Naive thymus-derived CD4-positive, alpha-beta T cell (primary cell): ENCODE data around the gene PCDHGA11. TPM values are rescaled to one million over a fixed set of nuclear protein-coding genes. Genes with fewer than 3 reads are reported as not detected.
"Not testable (repeated sequence)": the region's sequence is repeated elsewhere in the genome, so short reads cannot be mapped to it uniquely, and the experiment has no call there.

ENCODE experiments used
- ATAC-seq: fragments of 150-1000 bp; cut with Tn5 transposase; 2 replicates; pipeline ENCODE4 v1.10.0; 2021; ENCODE audit warnings: mild to moderate bottlenecking, moderate library complexity
- CTCF ChIA-PET: fragments of 350-600 bp; sonication (Branson Sonifier 250); formaldehyde crosslinking; loops from one replicate; lab custom pipeline; 2021; ENCODE audit warnings: antibody characterized with exemption; lab: Charles Lee
- POLR2A ChIA-PET: fragments of 350-600 bp; sonication (Branson Sonifier 250); formaldehyde crosslinking; loops from one replicate; lab custom pipeline; 2021; ENCODE audit warnings: antibody characterized with exemption, inconsistent platforms; lab: Charles Lee
- DNase-seq, 9 donors: peaks; one replicate each; pipeline versions ENCODE4 v3.0.0 to v3.0.0-alpha.2; 2020 to 2022; ENCODE audit warnings: mixed read lengths in 1 of 9
- H3K27ac ChIP-seq: one replicate; pipeline ENCODE4 v1.7.0; 2013; ENCODE audit warnings: mild to moderate bottlenecking, low read depth, low read length, moderate library complexity
- H3K27me3 ChIP-seq, 2 donors: one replicate each; pipeline ENCODE4 v1.7.0; 2013; ENCODE audit warnings: low read length in 2 of 2, mild to moderate bottlenecking in 2 of 2, moderate library complexity in 2 of 2; ENCODE audit not compliant: control insufficient read depth in 2 of 2, insufficient read depth in 2 of 2
- H3K36me3 ChIP-seq, 3 experiments: 1 replicate in 2 of 3; 2 replicates in 1 of 3; pipeline ENCODE4 v1.7.0; 2013; ENCODE audit warnings: low read length in 3 of 3, mild to moderate bottlenecking in 3 of 3, moderate library complexity in 1 of 3; ENCODE audit not compliant: insufficient read depth in 3 of 3, control insufficient read depth in 2 of 3
- H3K4me1 ChIP-seq, 2 donors: one replicate each; pipeline ENCODE4 v1.7.0; 2013; ENCODE audit warnings: low read length in 2 of 2, mild to moderate bottlenecking in 2 of 2, moderate library complexity in 1 of 2; ENCODE audit not compliant: control insufficient read depth in 2 of 2, insufficient read depth in 2 of 2
- H3K4me3 ChIP-seq: 2 replicates; pipeline ENCODE4 v1.7.0; 2013; ENCODE audit warnings: mild to moderate bottlenecking, low read length
- H3K9me3 ChIP-seq, 3 experiments: 1 replicate in 2 of 3; 2 replicates in 1 of 3; pipeline ENCODE4 v1.7.0; 2013; ENCODE audit warnings: low read length in 3 of 3; ENCODE audit not compliant: control insufficient read depth in 2 of 3
- H3K27ac Mint-ChIP-seq, 9 donors: one replicate each; pipeline ENCODE4 v1.8.0; 2020 to 2022; ENCODE audit warnings: mixed read lengths in 9 of 9, mild to moderate bottlenecking in 8 of 9, moderate library complexity in 5 of 9, inconsistent platforms in 2 of 9
- H3K27me3 Mint-ChIP-seq, 5 donors: one replicate each; pipeline ENCODE4 v1.8.0; 2021 to 2022; ENCODE audit warnings: mixed read lengths in 5 of 5, mild to moderate bottlenecking in 1 of 5
- H3K36me3 Mint-ChIP-seq, 5 donors: one replicate each; pipeline ENCODE4 v1.8.0; 2020 to 2022; ENCODE audit warnings: mixed read lengths in 5 of 5, mild to moderate bottlenecking in 3 of 5, inconsistent platforms in 1 of 5
- H3K4me1 Mint-ChIP-seq, 7 donors: one replicate each; pipeline ENCODE4 v1.8.0; 2020 to 2022; ENCODE audit warnings: mixed read lengths in 7 of 7, mild to moderate bottlenecking in 3 of 7, inconsistent platforms in 1 of 7
- H3K4me3 Mint-ChIP-seq, 10 donors: one replicate each; pipeline ENCODE4 v1.8.0; 2020 to 2022; ENCODE audit warnings: mild to moderate bottlenecking in 10 of 10, mixed read lengths in 10 of 10, moderate library complexity in 6 of 10, inconsistent platforms in 2 of 10
- H3K9me3 Mint-ChIP-seq, 11 donors: one replicate each; pipeline ENCODE4 v1.8.0; 2020 to 2022; ENCODE audit warnings: mixed read lengths in 11 of 11, mild to moderate bottlenecking in 4 of 11, inconsistent platforms in 1 of 11, moderate library complexity in 1 of 11
- intact Hi-C, 2 donors: fragments of 100-400 bp; cut with micrococcal nuclease; formaldehyde crosslinking; loops; one replicate each; pipeline ENCODE4 v1.15.1; 2023
- polyA plus RNA-seq, 2 donors: library from polyadenylated mRNA; unstranded; fragments of 300-500 nt; fragmentation: Illumina TruSeq; gene quantifications; one replicate each; pipeline ENCODE4 v1.2.3, GENCODE V29; 2021
- total RNA-seq, 6 experiments: library from RNA in 5 of 6; stranded (reverse) in 5 of 6; gene quantifications; 1 replicate in 5 of 6; 2 replicates in 1 of 6; pipeline ENCODE4 v1.2.3 and lab custom pipeline; 2021 to 2026

Gene PCDHGA11
- total and polyA plus RNA-seq, 7 experiments from 2014 or later = 0.16 to 0.29 (median 0.21) TPM; not detected in 3

GRCh38 chr5:141427783-141428426 lies 7.1 kb downstream of the PCDHGA11 start:
- Histone ChIP-seq H3K9me3 (peaks cover 0 to 42% (median 5%) of the 10 kb centered on the region in 3 experiments), H3K36me3 (no peaks in the 10 kb centered on the region), H3K4me1 (no peaks in the 10 kb centered on the region), H3K27me3 (peaks cover 7 to 13% of the 10 kb centered on the region in 2 donors), H3K27ac (no peak overlapping the region), H3K4me3 (no peak overlapping the region)
- CTCF ChIA-PET = no interaction called here
- Mint-ChIP-seq H3K4me3 (peak overlapping the region in 1 of 10 donors; percentile 25), H3K4me1 (peaks cover 6 to 10% (median 9%) of the 10 kb centered on the region in 7 donors), H3K27ac (no peak overlapping the region), H3K9me3 (peaks cover 4 to 89% (median 53%) of the 10 kb centered on the region in 11 donors), H3K27me3 (peaks cover 38 to 73% (median 69%) of the 10 kb centered on the region in 5 donors), H3K36me3 (peaks cover 6 to 41% (median 17%) of the 10 kb centered on the region in 5 donors)
- POLR2A ChIA-PET = interaction anchor here (0.6 kb wide), 1 partner anchor 10 kb away, joined by 3 read pairs; no protein-coding TSS in a partner anchor
- intact Hi-C loops = no loop called here
- no peak for DNase-seq
- ATAC-seq = no peak

DNA sequence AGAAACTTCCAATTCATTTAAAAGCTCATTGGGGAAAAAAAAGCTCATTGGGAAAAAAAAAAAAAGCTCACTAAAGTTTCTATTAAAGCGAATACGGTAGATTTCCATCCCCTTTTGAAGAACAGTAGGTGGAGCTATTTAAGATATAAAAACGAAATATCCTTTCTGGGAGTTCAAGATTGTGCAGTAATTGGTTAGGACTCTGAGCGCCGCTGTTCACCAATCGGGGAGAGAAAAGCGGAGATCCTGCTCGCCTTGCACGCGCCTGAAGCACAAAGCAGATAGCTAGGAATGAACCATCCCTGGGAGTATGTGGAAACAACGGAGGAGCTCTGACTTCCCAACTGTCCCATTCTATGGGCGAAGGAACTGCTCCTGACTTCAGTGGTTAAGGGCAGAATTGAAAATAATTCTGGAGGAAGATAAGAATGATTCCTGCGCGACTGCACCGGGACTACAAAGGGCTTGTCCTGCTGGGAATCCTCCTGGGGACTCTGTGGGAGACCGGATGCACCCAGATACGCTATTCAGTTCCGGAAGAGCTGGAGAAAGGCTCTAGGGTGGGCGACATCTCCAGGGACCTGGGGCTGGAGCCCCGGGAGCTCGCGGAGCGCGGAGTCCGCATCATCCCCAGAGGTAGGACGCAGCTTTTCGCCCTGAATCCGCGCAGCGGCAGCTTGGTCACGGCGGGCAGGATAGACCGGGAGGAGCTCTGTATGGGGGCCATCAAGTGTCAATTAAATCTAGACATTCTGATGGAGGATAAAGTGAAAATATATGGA lies 9.7 kb downstream of the PCDHGA11 start, which contains the start of gene PCDHGA12:
TSS of gene PCDHGA12 (plus strand) at position 176 of the 782 bp plus-strand sequence. CDS start at position 429, 253 bp downstream.
- H3K27ac Mint-ChIP-seq = peak within 1 kb of the TSS in 7 of 9 donors; percentile 17 to 83 (median 58)

GRCh38 chr5:141431286-141431685 lies 10.4 kb downstream of the PCDHGA11 start:
- peaks cover 6 to 42% (median 20%) of the 10 kb centered on the region in 5 donors for H3K36me3 Mint-ChIP-seq
- Histone ChIP-seq H3K4me1 (no peaks in the 10 kb centered on the region), H3K9me3 (peaks cover 0 to 35% (median 5%) of the 10 kb centered on the region in 3 experiments), H3K27ac (no peak overlapping the region), H3K27me3 (peaks cover 7 to 16% of the 10 kb centered on the region in 2 donors), H3K4me3 (no peak overlapping the region), H3K36me3 (no peaks in the 10 kb centered on the region)
- ATAC-seq (no peak), DNase-seq (no peak)
- peak overlapping the region in 9 of 10 donors; percentile 41 to 86 (median 75) for H3K4me3 Mint-ChIP-seq
- intact Hi-C loops = no loop called here
- peaks cover 7 to 12% (median 9%) of the 10 kb centered on the region in 7 donors for H3K4me1 Mint-ChIP-seq
- peaks cover 4 to 78% (median 47%) of the 10 kb centered on the region in 11 donors for H3K9me3 Mint-ChIP-seq
- H3K27ac Mint-ChIP-seq = peak overlapping the region in 3 of 9 donors; percentile 13 to 78 (median 75)
- H3K27me3 Mint-ChIP-seq = peaks cover 28 to 76% (median 73%) of the 10 kb centered on the region in 5 donors
- ChIA-PET POLR2A (no interaction called here), CTCF (no interaction called here)

More for the DNA sequence above, 9.7 kb downstream of the PCDHGA11 start, which contains the start of gene PCDHGA12:
- H3K4me3 Mint-ChIP-seq = peak within 1 kb of the TSS; percentile 12 to 86 (median 78)
- ChIA-PET POLR2A (interaction anchor here (1.2 kb wide), 1 partner anchor 111 kb away, joined by 4 read pairs; no protein-coding TSS in a partner anchor), CTCF (interaction anchor here (0.6 kb wide), 1 partner anchor 18 kb away, joined by 4 read pairs; the partner anchor contains the start of gene PCDHGA10)
- H3K4me3 ChIP-seq = peak within 1 kb of the TSS; percentile 27
- H3K27ac ChIP-seq = no peak within 1 kb of the TSS
- H3K36me3 ChIP-seq = no peaks in the 10 kb centered on the region
- H3K27me3 Mint-ChIP-seq = peaks cover 31 to 81% (median 71%) of the 10 kb centered on the region in 5 donors
- ATAC-seq = peak; percentile 64
- intact Hi-C loops = no loop called here
- H3K4me1 Mint-ChIP-seq = peaks cover 7 to 12% (median 9%) of the 10 kb centered on the region in 7 donors
- H3K4me1 ChIP-seq = no peaks in the 10 kb centered on the region
- H3K27me3 ChIP-seq = peaks cover 7 to 16% of the 10 kb centered on the region in 2 donors
- H3K36me3 Mint-ChIP-seq = peaks cover 6 to 42% (median 20%) of the 10 kb centered on the region in 5 donors
- H3K9me3 ChIP-seq = peaks cover 0 to 35% (median 5%) of the 10 kb centered on the region in 3 experiments
- peaks cover 4 to 86% (median 49%) of the 10 kb centered on the region in 11 donors for H3K9me3 Mint-ChIP-seq
- no peak for DNase-seq

DNA sequence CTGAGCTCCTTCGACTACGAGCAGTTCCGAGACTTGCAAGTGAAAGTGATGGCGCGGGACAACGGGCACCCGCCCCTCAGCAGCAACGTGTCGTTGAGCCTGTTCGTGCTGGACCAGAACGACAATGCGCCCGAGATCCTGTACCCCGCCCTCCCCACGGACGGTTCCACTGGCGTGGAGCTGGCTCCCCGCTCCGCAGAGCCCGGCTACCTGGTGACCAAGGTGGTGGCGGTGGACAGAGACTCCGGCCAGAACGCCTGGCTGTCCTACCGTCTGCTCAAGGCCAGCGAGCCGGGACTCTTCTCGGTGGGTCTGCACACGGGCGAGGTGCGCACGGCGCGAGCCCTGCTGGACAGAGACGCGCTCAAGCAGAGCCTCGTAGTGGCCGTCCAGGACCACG lies 11.5 kb downstream of the PCDHGA11 start:
- H3K4me3 ChIP-seq, H3K4me1 ChIP-seq, H3K27ac ChIP-seq, POLR2A ChIA-PET, intact Hi-C loops, DNase-seq, H3K36me3 ChIP-seq, ATAC-seq, CTCF ChIA-PET: not testable (repeated sequence)
- Mint-ChIP-seq H3K36me3 (peaks cover 6 to 33% (median 20%) of the 10 kb centered on the region in 5 donors), H3K4me3 (peak overlapping the region in 5 of 10 donors; percentile 29 to 82 (median 73)), H3K9me3 (peaks cover 4 to 68% (median 43%) of the 10 kb centered on the region in 11 donors), H3K27me3 (peaks cover 28 to 73% (median 72%) of the 10 kb centered on the region in 5 donors), H3K27ac (peak overlapping the region in 2 of 9 donors; percentile 21 to 25), H3K4me1 (peaks cover 7 to 12% (median 9%) of the 10 kb centered on the region in 7 donors)
- peaks cover 7 to 18% of the 10 kb centered on the region in 2 donors for H3K27me3 ChIP-seq
- H3K9me3 ChIP-seq = peaks cover 0 to 35% (median 5%) of the 10 kb centered on the region in 3 experiments

DNA sequence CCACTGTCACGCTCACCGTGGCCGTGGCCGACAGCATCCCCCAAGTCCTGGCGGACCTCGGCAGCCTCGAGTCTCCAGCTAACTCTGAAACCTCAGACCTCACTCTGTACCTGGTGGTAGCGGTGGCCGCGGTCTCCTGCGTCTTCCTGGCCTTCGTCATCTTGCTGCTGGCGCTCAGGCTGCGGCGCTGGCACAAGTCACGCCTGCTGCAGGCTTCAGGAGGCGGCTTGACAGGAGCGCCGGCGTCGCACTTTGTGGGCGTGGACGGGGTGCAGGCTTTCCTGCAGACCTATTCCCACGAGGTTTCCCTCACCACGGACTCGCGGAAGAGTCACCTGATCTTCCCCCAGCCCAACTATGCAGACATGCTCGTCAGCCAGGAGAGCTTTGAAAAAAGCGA lies 11.9 kb downstream of the PCDHGA11 start:
- H3K9me3 Mint-ChIP-seq = peaks cover 4 to 66% (median 43%) of the 10 kb centered on the region in 11 donors
- H3K27ac Mint-ChIP-seq = peak overlapping the region in 1 of 9 donors; percentile 46
- H3K4me1 ChIP-seq, H3K4me3 ChIP-seq, ATAC-seq, DNase-seq, POLR2A ChIA-PET, CTCF ChIA-PET, H3K36me3 ChIP-seq, H3K27ac ChIP-seq, intact Hi-C loops: not testable (repeated sequence)
- H3K36me3 Mint-ChIP-seq = peaks cover 6 to 33% (median 20%) of the 10 kb centered on the region in 5 donors
- H3K4me1 Mint-ChIP-seq = peaks cover 7 to 12% (median 9%) of the 10 kb centered on the region in 7 donors
- H3K4me3 Mint-ChIP-seq = peak overlapping the region in 2 of 10 donors; percentile 27 to 52
- peaks cover 7 to 19% of the 10 kb centered on the region in 2 donors for H3K27me3 ChIP-seq
- H3K27me3 Mint-ChIP-seq = peaks cover 28 to 73% (median 72%) of the 10 kb centered on the region in 5 donors
- H3K9me3 ChIP-seq = peaks cover 0 to 32% (median 5%) of the 10 kb centered on the region in 3 experiments

DNA sequence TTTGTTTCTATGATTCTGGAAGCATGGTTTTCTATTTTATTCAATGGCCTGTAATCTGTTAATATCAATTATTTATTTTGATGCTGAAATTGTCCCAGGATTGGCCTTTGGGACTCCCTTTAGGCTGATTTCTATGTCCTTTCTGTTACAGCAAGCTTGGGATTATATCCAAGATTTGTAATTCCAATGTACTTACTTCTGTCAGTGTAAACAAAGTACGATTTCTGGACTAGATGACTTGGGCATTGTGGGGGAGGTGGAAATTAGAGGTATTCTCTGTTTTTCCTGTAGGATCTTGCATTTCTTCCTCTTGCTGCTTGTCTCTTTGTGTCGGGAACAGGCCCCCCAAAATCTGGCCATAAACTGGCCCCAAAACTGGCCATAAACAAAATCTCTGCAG lies 13.2 kb downstream of the PCDHGA11 start:
- Mint-ChIP-seq H3K27me3 (peaks cover 28 to 66% (median 63%) of the 10 kb centered on the region in 5 donors), H3K27ac (no peak overlapping the region), H3K4me1 (peaks cover 7 to 12% (median 9%) of the 10 kb centered on the region in 7 donors), H3K4me3 (no peak overlapping the region), H3K9me3 (peaks cover 4 to 58% (median 39%) of the 10 kb centered on the region in 11 donors), H3K36me3 (peaks cover 3 to 29% (median 13%) of the 10 kb centered on the region in 5 donors)
- ATAC-seq (no peak), DNase-seq (no peak)
- ChIA-PET POLR2A (interaction anchor here (0.7 kb wide), 1 partner anchor 357 kb away, joined by 3 read pairs; no protein-coding TSS in a partner anchor), CTCF (no interaction called here)
- no peaks in the 10 kb centered on the region for H3K36me3 ChIP-seq
- peaks cover 7 to 19% of the 10 kb centered on the region in 2 donors for H3K27me3 ChIP-seq
- no peaks in the 10 kb centered on the region for H3K4me1 ChIP-seq
- intact Hi-C loops = no loop called here
- peaks cover 0 to 27% (median 5%) of the 10 kb centered on the region in 3 experiments for H3K9me3 ChIP-seq
- no peak overlapping the region for H3K27ac ChIP-seq
- H3K4me3 ChIP-seq = no peak overlapping the region
